GM12878 (cell line): ENCODE results near the gene PSAP. TPM values are rescaled to one million over a fixed set of nuclear protein-coding genes. Genes with fewer than 3 reads are reported as not detected.
A peak's percentile ranks its signal among the peaks of the same experiment; 100 is the strongest.

ENCODE experiments used
- ATAC-seq: fragments of 200-7000 bp; cut with Tn5 transposase; 3 replicates; pipeline ENCODE4 v1.9.1; 2020; ENCODE audit warnings: mild to moderate bottlenecking, moderate library complexity
- BruUV-seq: library from RNA; stranded (reverse); fragments of 400-500 nt; replicated peaks from 2 replicates; lab custom pipeline; 2021; lab: Mats Ljungman, UMichigan
- CTCF ChIA-PET: fragments of 300-600 bp; sonication (Branson Sonifier 250); formaldehyde crosslinking; extraction: SDS; loops from one replicate; lab custom pipeline; 2021; ENCODE audit warnings: inconsistent platforms; lab: Yijun Ruan, JAX
- POLR2A ChIA-PET: fragments of 350-600 bp; formaldehyde crosslinking; extraction: SDS; loops from one replicate; lab custom pipeline; 2021; ENCODE audit warnings: inconsistent platforms; lab: Charles Lee
- RAD21 ChIA-PET: fragments of 300-600 bp; sonication (Branson Sonifier 250); formaldehyde crosslinking; loops from one replicate; lab custom pipeline; 2023; ENCODE audit warnings: antibody characterized with exemption; ENCODE audit not compliant: unreplicated experiment; lab: Charles Lee
- SMC1A ChIA-PET: fragments of 300-600 bp; sonication (Branson Sonifier 250); formaldehyde crosslinking; loops from one replicate; lab custom pipeline; 2023; ENCODE audit not compliant: unreplicated experiment, uncharacterized antibody; lab: Charles Lee
- DNase-seq: peaks from one replicate; pipeline ENCODE4 v3.0.0-alpha.2; 2011; ENCODE audit warnings: low read depth, low spot score
- FAIRE-seq: peaks from 3 replicates; lab custom pipeline; 2011; peaks lifted over from hg19 to GRCh38; lab: Jason Lieb, UNC
- H2AFZ ChIP-seq: 2 replicates; pipeline ENCODE4 v1.6.0; 2011; ENCODE audit warnings: low read depth, low read length, control low read depth; ENCODE audit not compliant: control insufficient read depth
- H3K27ac ChIP-seq: 2 replicates; pipeline ENCODE4 v1.5.1; 2011; ENCODE audit warnings: control low read depth; ENCODE audit not compliant: control insufficient read depth, insufficient read depth
- H3K27me3 ChIP-seq, 2 experiments: replicated peaks in 1 of 2; 2 replicates each; pipeline versions ENCODE4 v1.6.0 to v1.6.1; 2011; ENCODE audit warnings: low read length in 1 of 2; ENCODE audit not compliant: control insufficient read depth in 2 of 2, insufficient read depth in 2 of 2
- H3K36me3 ChIP-seq, 2 experiments: 2 replicates each; pipeline ENCODE4 v1.5.1; 2011; ENCODE audit warnings: low read length in 1 of 2; ENCODE audit not compliant: control insufficient read depth in 2 of 2, insufficient read depth in 2 of 2
- H3K4me1 ChIP-seq: 2 replicates; pipeline ENCODE4 v1.6.1; 2011; ENCODE audit warnings: mild to moderate bottlenecking, low read length, moderate library complexity, mixed read lengths; ENCODE audit not compliant: control insufficient read depth, insufficient read depth
- H3K4me2 ChIP-seq: 2 replicates; pipeline ENCODE4 v1.6.0; 2011; ENCODE audit warnings: control low read depth; ENCODE audit not compliant: control insufficient read depth, insufficient read depth
- H3K4me3 ChIP-seq: fragments of 200-600 bp; sonication (generic); 2 replicates; pipeline ENCODE4 v1.5.1; 2016
- H3K79me2 ChIP-seq: 2 replicates; pipeline ENCODE4 v1.6.0; 2011; ENCODE audit warnings: low read length; ENCODE audit not compliant: control insufficient read depth, insufficient read depth
- H3K9ac ChIP-seq: 2 replicates; pipeline ENCODE4 v1.8.0; 2011; ENCODE audit warnings: low read length, control low read depth, mixed read lengths; ENCODE audit not compliant: control insufficient read depth, insufficient read depth
- H3K9me3 ChIP-seq: replicated peaks from 3 replicates; pipeline ENCODE4 v1.5.1; 2011; ENCODE audit warnings: mild to moderate bottlenecking, low read length; ENCODE audit not compliant: control insufficient read depth, insufficient read depth
- H4K20me1 ChIP-seq: 2 replicates; pipeline ENCODE4 v1.6.0; 2011; ENCODE audit not compliant: control insufficient read depth, insufficient read depth
- CHD2 ChIP-seq: IDR thresholded peaks from 2 replicates; pipeline ENCODE4 v1.6.1; 2011; ENCODE audit warnings: low read depth, low read length, improper control_type of control experiment, borderline replicate concordance
- WGBS: methylation state at CpG from one replicate; pipeline ENCODE4 v1.1.6; 2016; ENCODE audit warnings: low lambda C conversion rate; ENCODE audit not compliant: insufficient replicate concordance, insufficient coverage; ENCODE audit errors: missing lambda C conversion rate; 5-methylcytosine and 5-hydroxymethylcytosine counted together
- in situ Hi-C: fragments of 300-500 bp; cut with MboI; formaldehyde crosslinking; loops from 9 replicates; pipeline ENCODE4 v1.14.3; 2018; ENCODE audit warnings: mixed read lengths
- intact Hi-C: fragments of 100-400 bp; cut with micrococcal nuclease; formaldehyde crosslinking; loops from one replicate; pipeline ENCODE4 v1.14.2; 2022; ENCODE audit not compliant: unreplicated experiment
- polyA plus RNA-seq, 11 experiments: library from polyadenylated mRNA; depleted of rRNA in 4 of 11; unstranded in 6 of 11; stranded (reverse) in 5 of 11; fragments of >200 nt; fragmentation: Nextera tagmentation in 4 of 11; fragmentation: Illumina TruSeq in 1 of 11; extraction: Ambion mirVana in 4 of 11; extraction: Trizol in 1 of 11; gene quantifications; 1 replicate in 1 of 11; 2 replicates in 10 of 11; pipeline versions ENCODE4 v1.2.1 to v1.2.3, GENCODE V29; 2011 to 2016; ENCODE audit warnings: inconsistent platforms in 2 of 11, missing spikeins in 2 of 11, low read depth in 1 of 11
- total RNA-seq, 4 experiments: library from RNA; depleted of rRNA in 3 of 4; stranded (reverse); fragments of >200 nt in 3 of 4; fragmentation: Illumina TruSeq in 1 of 4; extraction: Trizol in 1 of 4; gene quantifications; 2 replicates each; pipeline versions ENCODE4 v1.2.1 to v1.2.3, GENCODE V29; 2013 to 2021
- TF ChIP-seq, protein P1 (sequence below): fragments of 450-650 bp; IDR thresholded peaks from 2 replicates; pipeline ENCODE4 v1.6.1; 2016; ENCODE audit warnings: mild to moderate bottlenecking, moderate library complexity, borderline replicate concordance
- TF ChIP-seq, protein P2 (sequence below): IDR thresholded peaks from 2 replicates; pipeline ENCODE4 v1.6.1; 2012; ENCODE audit warnings: low read depth, low read length, improper control_type of control experiment
- TF ChIP-seq, protein P3 (sequence below): fragments of 450-650 bp; IDR thresholded peaks from 2 replicates; pipeline ENCODE4 v1.6.1; 2017; ENCODE audit warnings: mild to moderate bottlenecking, low read depth, inconsistent platforms; ENCODE audit not compliant: poor library complexity, severe bottlenecking

Gene PSAP
- total and polyA plus RNA-seq, 10 of the 15 experiments (the other 5 are each of a cell fraction or from before 2014, with no cell fraction given): 178 to 336 (median 286) TPM

DNA sequence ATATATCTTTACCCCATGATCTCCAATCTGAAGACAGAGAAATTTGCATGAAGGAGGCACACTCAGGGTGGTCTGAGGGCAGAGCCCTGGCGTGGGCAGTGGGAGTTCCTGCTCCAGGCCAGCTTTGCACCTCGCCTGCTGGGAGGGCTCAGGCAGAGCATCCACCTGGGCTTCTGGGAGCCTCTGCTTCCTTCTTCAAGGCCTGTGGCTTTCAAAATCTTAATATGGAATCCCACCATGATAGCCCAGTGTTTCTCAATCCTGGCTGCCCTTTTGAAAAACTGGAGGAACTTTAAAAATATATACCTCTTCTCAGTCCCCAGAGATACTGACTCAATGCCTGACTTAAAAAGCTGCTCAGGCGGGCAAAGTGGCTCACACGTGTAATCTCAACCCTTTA is 36.7 kb upstream of the PSAP start:
- Histone ChIP-seq H4K20me1 (no peaks in the 10 kb centered on the region), H3K4me3 (no peak overlapping the region), H3K9ac (no peak overlapping the region), H2AFZ (no peak overlapping the region), H3K27ac (no peak overlapping the region), H3K27me3 (no peaks in the 10 kb centered on the region), H3K79me2 (no peaks in the 10 kb centered on the region), H3K9me3 (no peaks in the 10 kb centered on the region)
- WGBS: 29% methylated on average over 4 of the region's 4 CpGs
- SMC1A ChIA-PET: interaction anchor here (1.9 kb wide), 1 partner anchor 51 kb away, joined by 5 read pairs; no protein-coding TSS in a partner anchor
- POLR2A ChIA-PET: no interaction called here
- in situ Hi-C loops: no loop called here
- FAIRE-seq (no peak), DNase-seq (no peak), ATAC-seq (no peak)
- intact Hi-C loops: loop anchor here (1.0 kb wide), 1 partner anchor 51 kb away; no protein-coding TSS in a partner anchor
- TF ChIP-seq, protein P1, sequence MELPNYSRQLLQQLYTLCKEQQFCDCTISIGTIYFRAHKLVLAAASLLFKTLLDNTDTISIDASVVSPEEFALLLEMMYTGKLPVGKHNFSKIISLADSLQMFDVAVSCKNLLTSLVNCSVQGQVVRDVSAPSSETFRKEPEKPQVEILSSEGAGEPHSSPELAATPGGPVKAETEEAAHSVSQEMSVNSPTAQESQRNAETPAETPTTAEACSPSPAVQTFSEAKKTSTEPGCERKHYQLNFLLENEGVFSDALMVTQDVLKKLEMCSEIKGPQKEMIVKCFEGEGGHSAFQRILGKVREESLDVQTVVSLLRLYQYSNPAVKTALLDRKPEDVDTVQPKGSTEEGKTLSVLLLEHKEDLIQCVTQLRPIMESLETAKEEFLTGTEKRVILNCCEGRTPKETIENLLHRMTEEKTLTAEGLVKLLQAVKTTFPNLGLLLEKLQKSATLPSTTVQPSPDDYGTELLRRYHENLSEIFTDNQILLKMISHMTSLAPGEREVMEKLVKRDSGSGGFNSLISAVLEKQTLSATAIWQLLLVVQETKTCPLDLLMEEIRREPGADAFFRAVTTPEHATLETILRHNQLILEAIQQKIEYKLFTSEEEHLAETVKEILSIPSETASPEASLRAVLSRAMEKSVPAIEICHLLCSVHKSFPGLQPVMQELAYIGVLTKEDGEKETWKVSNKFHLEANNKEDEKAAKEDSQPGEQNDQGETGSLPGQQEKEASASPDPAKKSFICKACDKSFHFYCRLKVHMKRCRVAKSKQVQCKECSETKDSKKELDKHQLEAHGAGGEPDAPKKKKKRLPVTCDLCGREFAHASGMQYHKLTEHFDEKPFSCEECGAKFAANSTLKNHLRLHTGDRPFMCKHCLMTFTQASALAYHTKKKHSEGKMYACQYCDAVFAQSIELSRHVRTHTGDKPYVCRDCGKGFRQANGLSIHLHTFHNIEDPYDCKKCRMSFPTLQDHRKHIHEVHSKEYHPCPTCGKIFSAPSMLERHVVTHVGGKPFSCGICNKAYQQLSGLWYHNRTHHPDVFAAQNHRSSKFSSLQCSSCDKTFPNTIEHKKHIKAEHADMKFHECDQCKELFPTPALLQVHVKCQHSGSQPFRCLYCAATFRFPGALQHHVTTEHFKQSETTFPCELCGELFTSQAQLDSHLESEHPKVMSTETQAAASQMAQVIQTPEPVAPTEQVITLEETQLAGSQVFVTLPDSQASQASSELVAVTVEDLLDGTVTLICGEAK: no peak
- TF ChIP-seq, protein P2, sequence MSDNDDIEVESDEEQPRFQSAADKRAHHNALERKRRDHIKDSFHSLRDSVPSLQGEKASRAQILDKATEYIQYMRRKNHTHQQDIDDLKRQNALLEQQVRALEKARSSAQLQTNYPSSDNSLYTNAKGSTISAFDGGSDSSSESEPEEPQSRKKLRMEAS: no peak
- no peak for TF ChIP-seq CHD2
- TF ChIP-seq, protein P3, sequence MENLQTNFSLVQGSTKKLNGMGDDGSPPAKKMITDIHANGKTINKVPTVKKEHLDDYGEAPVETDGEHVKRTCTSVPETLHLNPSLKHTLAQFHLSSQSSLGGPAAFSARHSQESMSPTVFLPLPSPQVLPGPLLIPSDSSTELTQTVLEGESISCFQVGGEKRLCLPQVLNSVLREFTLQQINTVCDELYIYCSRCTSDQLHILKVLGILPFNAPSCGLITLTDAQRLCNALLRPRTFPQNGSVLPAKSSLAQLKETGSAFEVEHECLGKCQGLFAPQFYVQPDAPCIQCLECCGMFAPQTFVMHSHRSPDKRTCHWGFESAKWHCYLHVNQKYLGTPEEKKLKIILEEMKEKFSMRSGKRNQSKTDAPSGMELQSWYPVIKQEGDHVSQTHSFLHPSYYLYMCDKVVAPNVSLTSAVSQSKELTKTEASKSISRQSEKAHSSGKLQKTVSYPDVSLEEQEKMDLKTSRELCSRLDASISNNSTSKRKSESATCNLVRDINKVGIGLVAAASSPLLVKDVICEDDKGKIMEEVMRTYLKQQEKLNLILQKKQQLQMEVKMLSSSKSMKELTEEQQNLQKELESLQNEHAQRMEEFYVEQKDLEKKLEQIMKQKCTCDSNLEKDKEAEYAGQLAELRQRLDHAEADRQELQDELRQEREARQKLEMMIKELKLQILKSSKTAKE: no peak
- TF ChIP-seq, all 136 proteins: peak for 0
- CTCF ChIA-PET: interaction anchor here (0.8 to 1.0 kb wide), 2 partner anchors 9 to 50 kb away, joined by 3 read pairs; no protein-coding TSS in a partner anchor
- Histone ChIP-seq H3K4me1 (peaks cover 30% of the 10 kb centered on the region), H3K4me2 (peak overlapping the region; percentile 43; the same call in 1 of the 2 replicates), H3K36me3 (no peaks in the 10 kb centered on the region)
- no TSS peak for BruUV-seq
- RAD21 ChIA-PET: no interaction called here
